OCI-LY3 (cell line): ENCODE measurements around the gene WFDC8.
"Not testable (repeated sequence)": the region's sequence is repeated elsewhere in the genome, so short reads cannot be mapped to it uniquely, and the experiment has no call there.

Experiments used
- H2AFZ ChIP-seq: fragments of 200-600, 300-600 bp; shearing (Covaris generic); 2 replicates; pipeline ENCODE4 v1.6.0; 2014; ENCODE audit warnings: antibody characterized with exemption, low read depth, low read length
- H3K27ac ChIP-seq: fragments of 200-600, 300-600 bp; sonication (generic); 2 replicates; pipeline ENCODE4 v1.5.1; 2014; ENCODE audit warnings: mild to moderate bottlenecking, low read length, moderate library complexity, mixed read lengths
- H3K27me3 ChIP-seq: fragments of 200-600, 300-600 bp; sonication (generic); 2 replicates; pipeline ENCODE4 v1.6.1; 2014; ENCODE audit warnings: low read depth, low read length, mixed read lengths
- H3K36me3 ChIP-seq: fragments of 200-600, 300-600 bp; sonication (generic); replicated peaks from 2 replicates; pipeline ENCODE3; 2014; ENCODE audit warnings: low read depth, low read length, mixed read lengths
- H3K4me1 ChIP-seq: fragments of 300-600, 200-600 bp; sonication (generic); 2 replicates; pipeline ENCODE4 v1.6.1; 2014; ENCODE audit warnings: low read length, mixed read lengths
- H3K4me2 ChIP-seq: fragments of 200-600, 300-600 bp; sonication (generic); 2 replicates; pipeline ENCODE4 v1.6.1; 2014; ENCODE audit warnings: low read length, mixed read lengths
- H3K4me3 ChIP-seq: fragments of 300-600, 200-600 bp; sonication (generic); 2 replicates; pipeline ENCODE4 v1.5.1; 2014; ENCODE audit warnings: antibody characterized with exemption, mild to moderate bottlenecking, low read length, moderate library complexity
- H3K79me2 ChIP-seq: fragments of 300-600, 200-600 bp; shearing (Covaris generic); 2 replicates; pipeline ENCODE4 v1.6.1; 2014; ENCODE audit warnings: mild to moderate bottlenecking, low read length, mixed read lengths
- H3K9ac ChIP-seq: fragments of 300-600, 200-600 bp; shearing (Covaris generic); 2 replicates; pipeline ENCODE4 v1.6.0; 2014; ENCODE audit warnings: mild to moderate bottlenecking, low read length, moderate library complexity
- H3K9me3 ChIP-seq: fragments of 200-600, 300-600 bp; shearing (Covaris generic); 2 replicates; pipeline ENCODE4 v1.6.1; 2014; ENCODE audit warnings: low read length, mixed read lengths; ENCODE audit not compliant: insufficient read depth
- H4K20me1 ChIP-seq: fragments of 200-600, 300-600 bp; sonication (generic); 2 replicates; pipeline ENCODE4 v1.6.1; 2016; ENCODE audit warnings: low read length, mixed read lengths; ENCODE audit not compliant: insufficient read depth
- EZH2phosphoT487 ChIP-seq: fragments of 200-600 bp; shearing (Covaris generic); IDR thresholded peaks from 2 replicates; pipeline ENCODE4 v1.6.1; 2018; ENCODE audit warnings: antibody characterized with exemption, mixed run types, low read depth
- TF ChIP-seq, protein P1 (sequence below): fragments of 200-600, 300-600 bp; sonication (generic); IDR thresholded peaks from 2 replicates; pipeline ENCODE4 v1.5.1; 2014; ENCODE audit warnings: antibody characterized with exemption, low read length, low read depth

WFDC8 gene

DNA sequence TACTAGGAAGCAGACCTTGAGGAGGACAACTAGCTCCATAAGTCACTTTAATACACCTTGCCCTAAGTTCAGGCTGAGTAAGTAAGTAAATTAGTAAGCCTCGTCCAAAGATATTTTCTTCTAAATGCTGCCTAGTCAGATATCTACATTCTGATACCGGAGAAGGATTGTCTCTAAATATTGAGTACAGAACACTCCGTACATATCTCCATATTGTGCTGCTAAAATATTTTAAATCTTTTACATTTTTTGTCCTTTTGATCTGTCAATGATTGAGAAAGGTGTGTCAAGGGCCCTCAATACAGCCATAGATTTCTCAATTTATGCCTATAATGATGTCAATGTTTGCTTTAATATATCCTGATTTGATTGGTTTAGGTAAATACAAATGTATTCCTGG lies 3.2 kb downstream of the WFDC8 start:
- Histone ChIP-seq H3K4me1 (no peaks in the 10 kb centered on the region), H2AFZ (no peak overlapping the region), H3K27me3 (peaks cover 34% of the 10 kb centered on the region), H3K9me3 (no peaks in the 10 kb centered on the region), H3K9ac (no peak overlapping the region), H3K4me3 (no peak overlapping the region), H3K27ac (no peak overlapping the region), H3K4me2 (no peak overlapping the region), H3K36me3 (no peaks in the 10 kb centered on the region), H4K20me1 (no peaks in the 10 kb centered on the region), H3K79me2 (no peaks in the 10 kb centered on the region)
- TF ChIP-seq EZH2phosphoT487, result no peak
- TF ChIP-seq, protein P1, sequence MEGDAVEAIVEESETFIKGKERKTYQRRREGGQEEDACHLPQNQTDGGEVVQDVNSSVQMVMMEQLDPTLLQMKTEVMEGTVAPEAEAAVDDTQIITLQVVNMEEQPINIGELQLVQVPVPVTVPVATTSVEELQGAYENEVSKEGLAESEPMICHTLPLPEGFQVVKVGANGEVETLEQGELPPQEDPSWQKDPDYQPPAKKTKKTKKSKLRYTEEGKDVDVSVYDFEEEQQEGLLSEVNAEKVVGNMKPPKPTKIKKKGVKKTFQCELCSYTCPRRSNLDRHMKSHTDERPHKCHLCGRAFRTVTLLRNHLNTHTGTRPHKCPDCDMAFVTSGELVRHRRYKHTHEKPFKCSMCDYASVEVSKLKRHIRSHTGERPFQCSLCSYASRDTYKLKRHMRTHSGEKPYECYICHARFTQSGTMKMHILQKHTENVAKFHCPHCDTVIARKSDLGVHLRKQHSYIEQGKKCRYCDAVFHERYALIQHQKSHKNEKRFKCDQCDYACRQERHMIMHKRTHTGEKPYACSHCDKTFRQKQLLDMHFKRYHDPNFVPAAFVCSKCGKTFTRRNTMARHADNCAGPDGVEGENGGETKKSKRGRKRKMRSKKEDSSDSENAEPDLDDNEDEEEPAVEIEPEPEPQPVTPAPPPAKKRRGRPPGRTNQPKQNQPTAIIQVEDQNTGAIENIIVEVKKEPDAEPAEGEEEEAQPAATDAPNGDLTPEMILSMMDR, result no peak

DNA sequence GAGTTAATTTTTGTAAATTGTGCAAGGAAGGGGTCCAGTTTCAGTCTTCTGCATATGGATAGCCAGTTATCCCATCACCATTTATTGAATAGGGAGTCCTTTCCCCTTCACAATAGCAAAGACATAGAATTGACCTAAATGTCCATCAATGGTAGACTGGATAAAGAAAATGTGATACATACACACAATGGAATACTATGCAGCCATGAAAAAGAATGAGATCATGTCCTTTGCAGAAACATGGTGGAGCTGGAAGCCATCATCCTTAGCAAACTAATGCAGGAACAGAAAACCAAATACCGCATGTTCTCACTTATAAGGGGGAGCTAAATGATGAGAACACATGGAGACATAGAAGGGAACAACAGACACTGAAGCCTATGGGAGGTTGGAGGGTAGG lies 9.4 kb downstream of the WFDC8 start:
- H3K27ac ChIP-seq, H3K9ac ChIP-seq, H3K4me1 ChIP-seq, H3K4me3 ChIP-seq, H3K9me3 ChIP-seq, H3K36me3 ChIP-seq, H3K4me2 ChIP-seq, H3K79me2 ChIP-seq, H2AFZ ChIP-seq, H4K20me1 ChIP-seq: not testable (repeated sequence)
- peaks cover 50% of the 10 kb centered on the region for H3K27me3 ChIP-seq

DNA sequence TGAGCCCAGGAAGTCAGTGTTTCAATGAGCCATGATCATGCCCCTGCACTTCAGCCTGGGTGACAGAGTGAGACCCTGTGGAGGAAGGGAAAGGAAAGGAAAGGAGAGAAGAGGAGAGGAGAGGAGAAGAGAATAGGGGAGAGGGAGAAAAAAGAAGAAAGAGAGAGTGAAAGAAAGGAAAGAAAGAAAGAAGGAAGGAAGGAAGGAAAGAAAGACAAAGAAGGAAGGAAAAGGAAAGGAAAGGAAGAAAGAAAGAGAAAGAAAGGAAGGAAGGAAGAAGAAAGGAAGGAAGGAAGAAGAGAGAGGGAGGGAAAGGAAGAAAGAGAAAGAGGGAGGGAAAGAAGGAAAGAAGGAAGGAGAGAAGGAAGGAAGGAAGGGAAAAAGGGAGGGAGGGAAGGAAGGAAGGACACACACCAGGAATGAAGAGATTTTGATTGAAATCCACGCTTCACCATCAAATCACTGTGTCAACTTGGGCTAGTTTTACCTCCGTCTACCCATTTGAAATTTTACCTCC lies 14.3 kb downstream of the WFDC8 start:
- H3K4me2 ChIP-seq, result no peak overlapping the region
- no peaks in the 10 kb centered on the region for H3K4me1 ChIP-seq
- H3K79me2 ChIP-seq, result no peaks in the 10 kb centered on the region
- no peak overlapping the region for H3K9ac ChIP-seq
- no peak overlapping the region for H3K27ac ChIP-seq
- TF ChIP-seq EZH2phosphoT487, result no peak
- TF ChIP-seq, protein P1, result no peak
- H3K9me3 ChIP-seq, result no peaks in the 10 kb centered on the region
- peaks cover 68% of the 10 kb centered on the region for H3K27me3 ChIP-seq
- no peak overlapping the region for H2AFZ ChIP-seq
- H4K20me1 ChIP-seq, result no peaks in the 10 kb centered on the region
- H3K36me3 ChIP-seq, result no peaks in the 10 kb centered on the region
- no peak overlapping the region for H3K4me3 ChIP-seq

DNA sequence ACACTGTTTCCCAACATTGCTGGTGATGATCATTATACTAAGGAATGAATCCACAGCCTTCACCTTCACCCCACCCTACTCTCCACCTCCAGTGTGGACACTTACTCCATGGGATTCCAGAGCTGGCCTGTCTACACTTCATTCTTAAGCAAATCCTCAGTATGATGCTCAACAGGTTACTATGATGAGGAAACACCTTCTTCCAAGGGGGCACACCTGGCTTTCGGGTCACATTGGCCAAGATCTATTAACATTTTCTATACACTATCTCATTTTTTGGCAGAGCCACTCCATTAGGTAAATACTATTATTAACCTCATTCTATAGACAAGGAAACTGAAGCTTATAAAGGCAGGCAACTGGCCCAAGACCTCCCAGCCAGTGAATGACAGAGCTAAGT lies 23.9 kb downstream of the WFDC8 start:
- Histone ChIP-seq H3K4me2 (no peak overlapping the region), H3K4me1 (peaks cover 6% of the 10 kb centered on the region), H4K20me1 (0 out of 2 replicates have a peak, but pooled peaks cover 3% of the 10 kb centered on the region), H3K79me2 (no peaks in the 10 kb centered on the region), H2AFZ (no peak overlapping the region), H3K27me3 (peaks cover 60% of the 10 kb centered on the region), H3K9me3 (no peaks in the 10 kb centered on the region), H3K4me3 (no peak overlapping the region), H3K36me3 (no peaks in the 10 kb centered on the region), H3K9ac (no peak overlapping the region), H3K27ac (no peak overlapping the region)
- TF ChIP-seq, protein P1, result no peak
- no peak for TF ChIP-seq EZH2phosphoT487

DNA sequence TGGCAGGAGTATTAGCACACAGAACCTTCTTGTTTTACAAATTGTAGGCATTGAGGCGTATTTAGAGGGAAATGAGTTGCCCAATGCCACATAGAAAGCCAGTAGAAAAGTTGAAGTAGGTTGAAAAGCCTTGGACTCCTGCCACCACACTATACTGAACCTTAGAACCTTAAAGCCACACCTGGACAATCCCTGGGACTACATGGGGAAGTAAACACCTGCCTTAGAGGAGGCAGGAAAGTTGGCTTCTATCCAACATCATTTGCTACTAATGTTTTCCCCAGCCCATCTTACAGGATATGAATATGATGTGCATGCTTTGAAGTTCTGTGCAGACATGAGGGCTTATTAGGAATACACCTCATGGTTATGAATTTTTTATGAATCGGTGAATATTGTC lies 26.6 kb downstream of the WFDC8 start:
- Histone ChIP-seq H3K4me1 (peaks cover 6% of the 10 kb centered on the region), H4K20me1 (no peaks in the 10 kb centered on the region), H3K4me2 (no peak overlapping the region), H3K27ac (no peak overlapping the region), H2AFZ (no peak overlapping the region), H3K9ac (no peak overlapping the region), H3K36me3 (no peaks in the 10 kb centered on the region), H3K79me2 (no peaks in the 10 kb centered on the region), H3K9me3 (no peaks in the 10 kb centered on the region), H3K4me3 (no peak overlapping the region), H3K27me3 (peaks cover 57% of the 10 kb centered on the region)
- TF ChIP-seq EZH2phosphoT487, result no peak
- TF ChIP-seq, protein P1, result no peak
